HG02840 (cell line): ENCODE results near the gene CD44.
"Not testable (repeated sequence)": the region's sequence is repeated elsewhere in the genome, so short reads cannot be mapped to it uniquely, and the experiment has no call there.

Experiments
- ATAC-seq: cut with Tn5 transposase; IDR thresholded peaks from one replicate; pipeline ENCODE4 v1.9.1; 2021; ENCODE audit warnings: mild to moderate bottlenecking, moderate library complexity, moderate number of reproducible peaks; ENCODE audit not compliant: unreplicated experiment, low FRiP score

Gene CD44

DNA sequence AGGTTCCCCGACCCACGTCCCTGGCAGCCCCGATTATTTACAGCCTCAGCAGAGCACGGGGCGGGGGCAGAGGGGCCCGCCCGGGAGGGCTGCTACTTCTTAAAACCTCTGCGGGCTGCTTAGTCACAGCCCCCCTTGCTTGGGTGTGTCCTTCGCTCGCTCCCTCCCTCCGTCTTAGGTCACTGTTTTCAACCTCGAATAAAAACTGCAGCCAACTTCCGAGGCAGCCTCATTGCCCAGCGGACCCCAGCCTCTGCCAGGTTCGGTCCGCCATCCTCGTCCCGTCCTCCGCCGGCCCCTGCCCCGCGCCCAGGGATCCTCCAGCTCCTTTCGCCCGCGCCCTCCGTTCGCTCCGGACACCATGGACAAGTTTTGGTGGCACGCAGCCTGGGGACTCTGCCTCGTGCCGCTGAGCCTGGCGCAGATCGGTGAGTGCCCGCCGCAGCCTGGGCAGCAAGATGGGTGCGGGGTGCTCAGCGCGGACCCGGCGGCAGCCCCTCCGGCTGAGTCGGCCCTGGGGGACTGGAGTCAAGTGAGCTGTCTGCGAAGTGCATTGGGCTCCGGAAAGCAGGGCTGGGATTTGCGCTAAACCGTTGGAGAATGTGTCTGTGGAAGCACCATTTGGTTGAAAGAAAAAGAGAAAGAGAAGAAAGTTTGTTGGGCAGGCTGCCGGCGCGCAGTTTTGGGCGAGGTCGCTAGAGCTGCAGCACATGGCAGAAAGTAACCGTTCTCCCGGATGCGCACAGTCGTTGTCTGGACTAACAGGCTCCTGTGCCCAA lies at the start of gene CD44:
TSS of gene CD44 (plus strand) at position 229 of the 779 bp plus-strand sequence. CDS start at position 362, 133 bp downstream.
- ATAC-seq, result peak; percentile 53

DNA sequence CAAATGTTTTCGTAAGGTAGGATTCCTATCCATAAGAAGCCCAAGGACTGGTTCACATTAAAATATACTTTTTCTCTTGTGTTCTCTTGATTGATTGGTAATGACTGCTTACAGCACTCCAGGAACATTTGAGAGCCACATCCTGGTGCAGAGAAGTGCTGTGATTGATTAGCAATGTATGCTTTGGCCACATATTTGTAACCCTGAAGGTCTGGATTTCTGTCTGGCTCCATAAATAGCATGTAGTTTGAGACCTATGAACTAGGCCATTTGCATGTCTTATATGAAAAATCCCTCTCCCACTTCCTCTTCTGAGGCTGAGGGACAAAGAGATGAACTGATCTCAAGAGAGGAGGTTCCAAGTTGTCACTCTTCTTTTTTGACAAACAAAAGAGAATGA lies 49.3 kb upstream of the CD44 start:
- peak; percentile 53 for ATAC-seq

DNA sequence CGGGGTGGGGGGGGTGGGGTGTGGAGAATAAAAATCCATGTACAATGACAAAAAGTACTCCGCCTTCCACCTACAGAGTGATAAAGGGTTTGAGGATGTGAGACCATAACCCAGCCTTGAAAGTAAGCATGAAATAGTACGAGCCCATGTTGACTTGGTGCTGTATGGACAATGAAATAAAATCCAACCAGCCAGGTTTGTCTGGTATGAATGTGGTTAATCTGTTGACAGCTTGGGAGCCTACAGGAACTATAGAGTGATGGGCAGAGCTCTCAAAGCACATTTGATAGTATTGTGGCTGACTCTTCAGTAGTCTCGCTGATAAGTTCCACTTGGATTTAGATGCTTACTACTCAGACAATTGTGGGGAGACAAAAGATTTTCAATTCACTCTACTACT lies 48.8 kb upstream of the CD44 start:
- no peak for ATAC-seq

DNA sequence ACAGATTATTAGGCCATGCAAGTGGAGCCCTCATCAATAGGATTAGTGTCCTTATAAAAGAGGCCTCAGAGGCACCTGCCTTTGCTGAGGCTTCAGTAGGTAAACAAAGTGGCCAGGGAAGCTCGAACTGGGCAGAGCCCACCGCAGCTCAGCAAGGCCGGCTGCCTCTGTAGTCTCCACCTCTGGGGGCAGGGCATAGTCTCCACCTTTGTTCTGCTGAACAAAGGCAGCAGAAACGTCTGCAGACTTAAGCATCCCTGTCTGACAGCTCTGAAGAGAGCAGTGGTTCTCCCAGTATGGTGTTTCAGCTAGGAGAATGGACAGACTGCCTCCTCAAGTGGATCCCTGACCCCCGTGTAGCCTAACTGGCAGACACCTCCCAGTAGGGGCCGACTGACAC lies 48.0 kb upstream of the CD44 start:
- not testable (repeated sequence) for ATAC-seq

DNA sequence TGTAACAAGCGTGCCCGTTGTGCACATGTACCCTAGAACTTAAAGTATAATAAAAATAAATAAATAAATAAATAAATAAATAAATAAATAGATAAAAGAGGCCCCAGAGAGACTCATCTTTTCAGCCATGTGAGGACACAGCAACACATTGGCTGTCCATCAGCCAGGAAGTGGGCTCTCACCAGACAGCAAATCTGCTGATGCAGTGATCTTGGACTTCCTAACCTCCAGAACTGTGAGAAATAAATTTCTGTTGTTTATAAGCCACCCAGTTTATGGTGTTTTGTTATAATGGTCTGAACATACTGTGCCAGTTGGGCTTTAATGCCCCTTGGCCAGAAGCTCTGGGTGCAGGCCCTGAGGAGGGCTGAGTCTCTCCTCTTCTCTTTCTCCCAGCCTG lies 42.2 kb upstream of the CD44 start:
- ATAC-seq, result no peak

DNA sequence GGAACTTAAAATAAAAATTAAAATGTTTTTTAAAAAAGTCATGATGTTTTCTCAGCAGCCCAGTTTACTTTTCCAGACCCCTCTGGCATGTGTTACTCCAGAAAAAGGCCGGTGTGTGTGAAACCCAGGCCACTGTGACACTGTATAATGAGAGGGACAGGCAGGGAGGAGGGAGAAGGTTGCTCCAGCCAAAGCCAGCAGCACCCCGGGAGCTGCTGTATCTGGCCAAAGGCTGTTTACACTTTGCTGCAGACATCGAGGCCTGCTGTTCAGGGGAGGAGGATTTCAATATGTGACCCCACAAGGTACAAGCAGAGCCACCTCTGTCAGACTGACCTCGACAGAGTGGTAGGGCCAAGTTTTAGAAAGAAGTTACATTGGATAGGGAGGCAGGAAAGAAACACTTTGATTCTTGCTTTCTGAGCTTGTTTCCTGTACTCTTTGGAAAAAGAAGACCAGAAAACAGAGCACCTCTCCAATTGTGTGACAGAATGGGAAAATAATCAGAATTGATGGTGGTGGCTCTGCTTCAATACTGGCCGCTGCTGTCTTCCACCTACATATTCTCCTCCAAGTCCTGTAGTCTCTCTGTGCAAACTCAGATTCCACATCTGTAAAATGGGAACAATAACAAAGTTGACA lies 41.0 kb upstream of the CD44 start:
- no peak for ATAC-seq

DNA sequence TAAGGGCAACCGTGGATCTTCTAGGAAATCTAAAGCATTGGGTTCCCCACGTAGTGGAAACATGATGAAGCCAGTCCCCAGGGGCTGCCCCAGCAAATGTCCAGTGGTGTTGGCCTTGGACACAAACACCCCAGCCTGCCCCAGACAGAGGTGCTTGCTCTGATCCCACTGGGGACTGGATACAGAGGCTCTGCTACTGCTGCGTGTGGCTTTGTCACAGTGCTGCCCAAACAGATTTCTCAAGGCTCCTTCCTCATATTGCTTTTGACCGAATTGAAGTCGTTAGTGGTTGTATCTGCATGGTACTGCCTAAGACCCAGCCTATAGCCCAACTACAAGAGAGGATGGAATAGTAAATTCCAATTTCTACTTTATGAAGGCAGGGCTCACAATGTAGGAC lies 40.1 kb upstream of the CD44 start:
- no peak for ATAC-seq

DNA sequence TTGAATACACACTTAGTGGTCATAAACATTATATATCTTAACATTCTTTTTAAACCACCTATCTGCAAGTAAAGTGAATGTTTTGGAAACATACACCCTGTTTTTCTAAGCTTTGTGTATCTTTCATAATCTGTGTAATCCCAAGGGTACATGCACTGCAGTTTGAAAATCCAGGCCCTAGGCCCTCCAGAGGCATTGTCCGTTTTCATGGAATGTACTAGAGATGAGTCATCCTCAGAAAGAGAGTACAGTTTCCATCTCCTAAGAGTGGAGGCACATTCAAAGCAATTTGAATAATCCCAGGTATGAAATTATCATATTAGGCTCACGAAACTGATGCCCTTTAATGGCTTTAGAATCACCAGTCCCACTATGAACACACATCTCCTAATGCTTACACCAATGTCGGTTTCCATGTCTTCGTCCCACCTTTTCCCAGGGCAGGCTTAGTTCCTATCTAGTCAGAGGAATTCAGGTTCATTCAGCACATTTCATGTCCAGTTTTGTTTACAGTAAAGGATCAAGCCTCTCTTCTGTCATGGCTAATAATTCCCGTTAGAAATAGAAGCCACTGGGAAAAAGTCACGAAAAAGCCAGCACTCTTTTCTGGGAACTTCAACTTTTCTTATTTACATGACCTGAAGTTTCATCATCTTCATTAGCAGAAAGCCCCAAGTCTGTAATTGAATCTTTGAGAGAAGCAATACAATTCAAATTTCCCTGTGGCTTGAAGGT lies 39.5 kb upstream of the CD44 start:
- ATAC-seq, result no peak

DNA sequence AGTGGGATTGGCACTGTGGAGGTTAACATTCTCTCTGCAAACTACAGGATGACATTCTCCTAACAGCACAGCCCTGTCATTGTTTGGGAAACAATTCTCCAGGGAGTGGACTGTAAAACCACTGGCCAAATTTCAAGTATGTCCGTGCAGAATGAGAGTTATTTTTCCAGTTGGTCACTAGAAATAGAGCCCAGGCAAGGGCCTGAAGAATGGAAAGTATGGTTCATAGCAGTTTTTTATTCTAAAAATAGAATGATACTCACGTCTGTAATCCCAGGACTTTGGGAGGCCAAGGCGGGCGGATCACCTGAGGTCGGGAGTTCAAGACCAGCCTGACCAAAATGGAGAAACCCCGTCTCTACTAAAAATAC lies 39.0 kb upstream of the CD44 start:
- ATAC-seq, result no peak

DNA sequence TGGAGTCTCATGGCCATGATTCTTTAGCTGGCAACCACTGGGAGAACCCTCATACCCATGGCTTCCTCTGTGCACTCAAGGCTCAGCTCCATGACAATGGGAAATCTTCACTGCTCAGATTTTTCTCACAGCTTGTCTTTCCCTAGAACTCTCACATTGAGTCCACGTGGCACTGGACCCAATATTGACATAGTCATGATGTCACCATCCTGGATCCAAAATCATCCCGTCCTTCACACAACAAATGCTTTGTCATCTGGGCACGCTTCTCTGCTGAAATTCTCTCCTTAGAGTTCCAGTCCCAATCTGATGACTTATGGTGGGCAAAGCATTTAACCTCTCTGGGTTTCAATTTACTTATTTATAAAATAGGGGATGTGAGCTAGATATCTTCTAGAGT lies 37.7 kb upstream of the CD44 start:
- no peak for ATAC-seq

DNA sequence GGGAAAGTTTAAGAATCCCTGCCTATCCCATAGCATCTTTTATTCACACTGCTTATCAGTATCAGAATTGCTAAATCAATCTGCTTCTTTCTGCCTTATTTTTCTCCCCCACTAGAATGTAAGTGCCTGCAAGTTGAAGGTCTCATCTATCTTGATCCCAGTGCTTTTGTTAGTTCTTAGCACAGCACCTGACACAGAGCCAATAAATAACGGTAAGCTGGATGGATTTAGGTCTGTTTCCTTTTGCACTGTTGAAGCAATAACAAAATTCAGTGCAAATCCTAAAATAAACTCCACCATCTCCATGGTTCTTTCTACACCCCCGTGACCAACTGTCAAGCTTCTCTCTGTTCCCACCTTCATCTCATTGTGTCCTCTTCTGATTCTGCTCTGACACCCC lies 36.7 kb upstream of the CD44 start:
- ATAC-seq, result no peak

DNA sequence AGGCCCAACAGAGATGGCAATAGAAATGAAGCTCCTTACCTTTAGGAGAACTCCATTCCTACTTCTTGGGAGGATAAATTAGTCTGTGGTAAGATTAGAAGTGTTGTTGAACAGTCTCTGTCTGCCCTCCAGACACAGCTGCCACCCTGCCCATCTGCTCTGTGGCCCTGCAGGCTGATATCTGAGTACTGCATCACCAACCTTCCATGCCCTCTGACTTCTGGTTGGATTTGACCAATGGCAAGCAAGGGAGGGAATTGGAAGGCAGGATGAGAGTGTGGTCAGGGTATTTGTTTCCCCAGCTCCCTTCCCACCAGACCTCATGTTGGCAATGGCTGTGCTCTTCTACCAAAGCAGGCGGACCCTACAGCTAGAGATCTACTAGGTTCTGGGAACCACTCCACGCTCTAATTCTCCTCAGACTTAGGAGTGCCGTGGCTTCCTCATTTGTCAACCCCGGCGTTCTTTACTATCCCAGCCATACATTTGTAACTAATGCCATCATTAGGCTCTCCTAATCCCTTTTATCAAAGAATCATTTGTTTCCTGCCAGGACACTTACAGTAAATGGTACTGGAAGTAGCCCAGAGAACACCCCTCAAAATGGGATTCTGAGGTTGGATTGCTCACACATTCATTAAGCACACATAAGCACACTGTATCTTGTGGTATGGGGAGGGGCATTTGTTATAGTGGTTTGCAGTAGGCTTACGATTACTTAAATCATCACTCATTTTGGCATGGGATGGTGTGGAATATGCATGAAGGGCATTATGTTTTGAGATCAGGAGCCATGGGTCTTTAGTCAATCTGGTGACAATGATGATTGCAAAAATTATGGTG lies 35.4 kb upstream of the CD44 start:
- no peak for ATAC-seq

DNA sequence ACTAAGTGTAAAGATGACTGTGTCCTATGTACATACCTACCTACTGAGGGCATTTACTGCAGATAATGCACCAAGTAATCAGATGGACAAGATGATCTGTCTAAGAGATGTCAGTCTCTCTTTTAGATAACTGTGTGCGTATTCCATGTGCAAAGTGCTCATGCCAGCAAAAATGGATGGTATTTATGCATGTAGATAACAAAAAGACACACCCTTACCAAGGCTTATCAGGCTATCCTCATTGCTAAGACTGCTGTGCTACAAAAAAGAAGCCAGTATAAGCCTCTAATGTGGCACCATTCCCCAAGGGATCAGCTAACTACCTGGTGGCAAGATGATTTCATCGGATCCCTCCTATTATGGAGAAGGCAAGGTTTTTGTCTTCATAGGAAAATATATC lies 34.3 kb upstream of the CD44 start:
- no peak for ATAC-seq

DNA sequence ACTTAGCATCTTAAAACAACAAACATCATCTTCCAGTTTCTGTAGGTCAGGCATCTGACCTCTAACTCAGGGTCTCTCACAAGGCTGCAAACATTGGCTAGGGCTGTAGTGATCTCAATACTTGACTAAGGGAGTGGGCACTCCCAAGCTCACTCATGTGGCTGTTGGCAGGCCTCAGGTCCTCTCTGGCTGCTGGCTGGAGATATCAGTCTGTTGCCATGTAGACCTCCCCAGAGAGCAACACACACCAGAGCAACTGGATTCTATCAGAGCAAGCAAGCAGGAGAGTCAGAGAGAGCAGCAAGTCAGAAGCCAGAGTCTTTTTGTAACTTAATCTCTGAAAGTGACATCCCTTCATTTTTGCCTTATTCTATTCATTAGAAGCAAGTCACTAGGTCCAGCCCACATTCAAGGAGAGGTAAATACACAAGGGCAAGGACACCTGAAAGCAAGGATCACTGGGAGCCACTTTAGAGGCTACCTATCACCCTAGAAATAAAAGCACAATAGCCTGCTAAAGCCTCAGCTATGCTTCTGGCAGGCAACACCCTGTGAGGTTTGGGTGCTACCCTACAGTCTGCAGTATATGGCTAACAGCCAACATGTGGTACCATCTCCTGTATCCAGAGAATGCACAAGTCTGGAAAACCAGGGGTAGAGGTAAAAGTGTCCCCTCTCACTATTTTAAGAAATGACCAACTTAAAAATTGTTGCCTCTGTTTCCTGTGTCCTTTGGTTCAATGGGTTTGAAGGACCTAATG lies 33.5 kb upstream of the CD44 start:
- no peak for ATAC-seq

DNA sequence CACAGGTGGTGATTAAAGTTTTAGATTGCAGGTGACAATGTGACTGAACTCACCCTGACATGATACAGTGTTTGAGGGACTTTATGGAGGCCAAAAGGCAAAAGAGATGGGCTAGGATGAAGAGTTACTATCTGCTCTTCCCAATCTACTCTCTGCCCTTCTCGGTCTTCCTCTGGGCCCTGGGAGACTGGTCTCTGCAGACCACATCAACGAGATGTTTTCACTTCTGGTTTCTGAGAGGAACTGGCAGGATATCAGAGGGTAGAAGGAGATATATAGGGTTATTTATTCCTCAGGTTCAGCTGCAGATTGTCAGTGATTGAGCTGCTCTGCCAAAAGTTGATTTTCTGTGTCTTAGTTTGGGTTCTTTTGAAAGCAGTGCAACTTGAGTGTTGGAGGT lies 32.4 kb upstream of the CD44 start:
- ATAC-seq, result no peak

DNA sequence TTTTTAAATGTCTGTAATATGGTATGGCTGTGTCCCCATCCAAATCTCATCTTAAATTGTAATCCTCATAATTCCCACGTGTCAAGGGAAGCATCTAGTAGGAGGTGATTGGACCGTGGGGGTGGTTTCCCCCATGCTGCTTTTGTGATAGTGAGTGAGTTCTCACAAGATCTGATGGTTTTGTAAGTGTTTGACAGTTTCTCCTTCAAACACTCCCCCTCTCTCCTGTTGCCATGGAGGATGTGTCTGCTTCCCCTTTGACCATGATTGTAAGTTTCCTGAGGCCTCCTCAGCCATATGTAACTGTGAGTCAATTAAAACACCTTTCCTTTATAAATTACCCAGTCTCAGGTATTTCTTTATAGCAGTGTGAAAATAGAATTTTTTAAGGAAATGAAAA lies 31.1 kb upstream of the CD44 start:
- ATAC-seq, result no peak

DNA sequence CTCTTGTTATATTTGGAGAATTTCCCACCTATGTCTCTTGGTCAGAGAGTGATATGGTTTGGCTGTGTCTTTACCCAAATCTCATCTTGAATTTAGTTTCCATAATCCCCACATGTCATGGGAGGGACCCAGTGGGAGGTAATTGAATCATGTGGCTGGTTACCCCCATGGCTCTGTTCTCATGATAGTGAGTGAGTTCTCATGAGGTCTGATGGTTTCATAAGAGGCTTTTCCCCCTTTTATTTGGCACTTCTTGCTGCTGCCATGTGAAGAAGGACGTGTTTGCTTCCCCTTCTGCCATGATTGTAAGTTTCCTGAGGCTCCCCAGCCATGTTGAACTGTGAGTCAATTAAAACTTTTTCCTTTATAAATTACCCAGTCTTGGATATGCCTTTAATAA lies 30.6 kb upstream of the CD44 start:
- ATAC-seq, result not testable (repeated sequence)

DNA sequence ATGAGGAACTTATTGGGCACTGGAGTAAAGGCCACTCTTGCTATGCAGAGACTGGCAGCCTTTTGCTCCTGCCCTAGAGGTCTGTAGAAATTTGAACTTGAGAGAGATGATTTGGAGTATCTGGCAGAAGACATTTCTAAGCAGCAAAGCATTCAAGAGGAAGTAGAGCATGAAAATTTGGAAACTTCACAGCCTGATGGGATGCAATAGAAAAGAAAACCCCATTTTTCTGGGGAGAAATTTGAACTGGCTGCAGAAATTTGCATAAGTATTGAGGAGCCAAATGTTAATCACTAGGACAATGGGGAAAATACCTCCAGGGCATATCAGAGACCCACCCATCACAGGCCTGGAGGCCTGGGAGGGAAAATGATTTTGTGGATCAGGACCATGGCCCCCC lies 29.9 kb upstream of the CD44 start:
- ATAC-seq, result no peak

DNA sequence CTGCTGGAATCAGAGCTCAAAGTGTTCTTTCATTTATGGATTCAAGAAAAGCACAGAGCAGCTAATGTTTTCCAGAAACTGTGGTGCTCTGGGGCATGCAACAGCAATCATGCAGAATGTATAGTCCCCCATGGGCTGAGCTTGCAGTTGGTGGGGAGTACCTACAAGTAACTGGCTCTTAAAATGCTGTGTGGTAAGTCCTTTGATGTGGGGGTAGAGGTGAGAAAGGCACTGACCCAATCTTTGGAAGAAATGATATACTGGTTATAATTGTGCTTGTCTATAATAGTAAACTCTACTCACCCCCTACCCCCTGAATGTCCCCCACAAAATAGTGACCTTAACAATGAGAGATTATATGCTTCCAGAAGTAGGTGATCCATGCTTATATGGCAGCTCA lies 29.1 kb upstream of the CD44 start:
- ATAC-seq, result no peak
